ENCODE measurements around the gene ZSCAN25.

GRCh38 chr7:99594948-99595745, 21.6 kb upstream of the ZSCAN25 start:
- TF ChIP-seq CTCF (conservative IDR thresholded peaks at IDR 0.05) (no peak), ZFX (IDR thresholded peaks at IDR 0.05) (no peak)
